Left renal pelvis (tissue), 4 donors: ENCODE results near the gene NRSN2. TPM values are rescaled to one million over a fixed set of nuclear protein-coding genes. Genes with fewer than 3 reads are reported as not detected.
A peak's percentile ranks its signal among the peaks of the same experiment; 100 is the strongest.
"Not testable (repeated sequence)": the region's sequence is repeated elsewhere in the genome, so short reads cannot be mapped to it uniquely, and the experiment has no call there.

Experiments used
- DNase-seq, 4 donors: peaks; one replicate each; pipeline ENCODE4 v3.0.0-alpha.2; 2013; ENCODE audit warnings: low read depth in 4 of 4, low spot score in 3 of 4
- polyA plus RNA-seq, 4 donors: library from polyadenylated mRNA; unstranded; fragments of 120-200 nt; gene quantifications; one replicate each; pipeline ENCODE4 v1.2.1, GENCODE V29; 2013; ENCODE audit not compliant: insufficient read length in 4 of 4

NRSN2 gene
- polyA plus RNA-seq, 4 donors, result 39.5 to 52.2 (median 46.3) TPM

DNA sequence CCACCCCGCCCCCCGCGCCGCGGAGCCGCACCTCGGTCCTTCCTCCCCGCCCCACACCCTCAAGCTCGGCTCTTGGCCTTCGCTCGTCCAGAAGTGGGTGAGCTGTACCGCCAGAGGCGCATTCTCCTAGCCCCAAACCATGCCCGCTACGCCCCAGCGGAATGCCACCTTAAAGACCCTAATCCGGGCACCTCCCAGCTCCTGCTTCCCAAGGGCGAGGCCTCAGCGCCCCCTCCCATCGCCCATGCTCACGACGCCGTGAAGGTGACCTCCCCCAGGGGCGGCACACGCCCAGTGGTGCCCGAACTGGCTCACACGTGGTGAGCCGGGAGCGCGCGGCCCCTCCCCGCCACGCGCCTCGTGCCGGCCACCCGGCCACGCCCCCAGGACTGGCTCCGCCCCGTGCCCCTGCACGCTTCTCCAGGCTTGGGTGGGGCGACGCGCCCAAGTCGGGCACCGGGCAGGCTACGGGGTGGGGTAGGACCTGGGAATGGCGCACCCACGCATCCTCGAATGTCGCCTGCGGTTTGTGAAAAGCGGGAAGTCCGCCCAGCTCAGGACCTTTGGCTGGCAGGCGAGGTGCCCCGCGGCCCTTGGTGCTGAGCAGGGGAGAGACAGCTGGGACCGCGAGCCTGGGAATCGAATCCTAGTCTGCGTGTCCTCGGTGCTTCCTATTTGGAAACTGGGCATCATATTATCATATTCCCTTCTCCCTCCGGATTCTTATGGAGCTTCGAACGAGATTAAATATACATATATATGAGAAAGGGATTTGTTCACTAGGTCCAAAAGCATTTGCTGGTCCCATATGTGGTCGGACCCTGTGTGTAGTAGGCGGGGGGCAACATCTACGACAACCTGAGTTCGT is 22.5 kb upstream of the NRSN2 start:
- peak in 2 of 4 donors; percentile 81 for DNase-seq

- DNase-seq, result peak in 3 of 4 donors; percentile 29 to 84 (median 84)
Measured at GRCh38 chr20:325045-325888, 21.6 kb upstream of the NRSN2 start, which contains the start of gene SOX12. Gene SOX12 (plus strand): TSS chr20:325552. CDS start chr20:325925, 373 bp downstream.

DNA sequence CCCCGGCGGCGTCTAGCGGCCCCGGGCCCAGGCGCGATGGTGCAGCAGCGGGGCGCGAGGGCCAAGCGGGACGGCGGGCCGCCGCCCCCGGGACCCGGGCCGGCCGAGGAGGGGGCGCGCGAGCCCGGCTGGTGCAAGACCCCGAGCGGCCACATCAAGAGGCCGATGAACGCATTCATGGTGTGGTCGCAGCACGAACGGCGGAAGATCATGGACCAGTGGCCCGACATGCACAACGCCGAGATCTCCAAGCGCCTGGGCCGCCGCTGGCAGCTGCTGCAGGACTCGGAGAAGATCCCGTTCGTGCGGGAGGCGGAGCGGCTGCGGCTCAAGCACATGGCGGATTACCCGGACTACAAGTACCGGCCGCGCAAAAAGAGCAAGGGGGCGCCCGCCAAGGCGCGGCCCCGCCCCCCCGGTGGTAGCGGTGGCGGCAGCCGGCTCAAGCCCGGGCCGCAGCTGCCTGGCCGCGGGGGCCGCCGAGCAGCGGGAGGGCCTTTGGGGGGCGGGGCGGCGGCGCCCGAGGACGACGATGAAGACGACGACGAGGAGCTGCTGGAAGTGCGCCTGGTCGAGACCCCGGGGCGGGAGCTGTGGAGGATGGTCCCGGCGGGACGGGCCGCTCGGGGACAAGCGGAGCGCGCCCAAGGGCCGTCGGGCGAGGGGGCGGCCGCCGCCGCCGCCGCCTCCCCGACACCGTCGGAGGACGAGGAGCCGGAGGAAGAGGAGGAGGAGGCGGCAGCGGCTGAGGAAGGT is 20.8 kb upstream of the NRSN2 start:
- DNase-seq, result peak in 2 of 4 donors; percentile 31 to 38

DNA sequence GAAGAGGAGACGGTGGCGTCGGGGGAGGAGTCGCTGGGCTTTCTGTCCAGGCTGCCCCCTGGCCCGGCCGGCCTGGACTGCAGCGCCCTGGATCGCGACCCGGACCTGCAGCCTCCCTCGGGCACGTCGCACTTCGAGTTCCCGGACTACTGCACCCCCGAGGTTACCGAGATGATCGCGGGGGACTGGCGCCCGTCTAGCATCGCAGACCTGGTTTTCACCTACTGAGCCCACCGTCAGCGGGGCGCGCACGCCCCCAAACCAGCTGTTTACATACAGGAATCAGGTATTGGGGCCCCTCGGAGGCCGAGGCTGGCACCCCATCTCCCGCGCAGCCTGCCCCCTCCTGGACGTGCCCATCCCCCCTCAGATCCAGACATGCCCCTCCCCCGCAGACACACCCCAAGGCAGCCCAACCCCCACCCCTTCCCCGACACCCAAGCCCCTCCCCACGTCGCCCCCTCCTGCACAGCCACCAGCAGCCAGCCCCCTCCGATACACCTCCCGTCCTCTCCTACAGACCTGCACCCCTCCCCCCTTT is 20.2 kb upstream of the NRSN2 start:
- no peak for DNase-seq

- DNase-seq, result peak in 3 of 4 donors; percentile 85 to 91 (median 85)
Measured at GRCh38 chr20:327186-328026, 19.5 kb upstream of the NRSN2 start.

- no peak for DNase-seq
Measured at GRCh38 chr20:328027-328974, 18.6 kb upstream of the NRSN2 start.

GRCh38 chr20:328975-329695 is 17.8 kb upstream of the NRSN2 start:
- no peak for DNase-seq

DNA sequence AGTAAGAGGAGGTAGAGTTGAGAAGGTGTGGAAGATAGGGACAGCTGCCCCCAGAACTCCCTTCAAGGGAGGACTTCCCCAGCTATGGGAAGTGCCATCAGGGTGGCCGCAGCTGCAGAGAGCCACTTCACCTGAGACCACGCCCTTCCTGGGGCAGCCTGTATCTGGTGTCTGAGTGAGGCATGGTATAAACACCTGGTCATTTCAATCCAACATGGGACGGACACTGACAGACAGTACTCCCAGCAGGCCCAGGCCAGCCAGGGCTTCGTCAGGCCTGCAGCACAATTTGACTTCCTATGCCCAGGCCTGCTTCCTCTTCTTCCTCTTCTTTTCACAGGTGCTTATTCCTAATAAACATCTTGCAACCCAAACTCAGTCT is 17.1 kb upstream of the NRSN2 start:
- no peak for DNase-seq

- DNase-seq, result peak in 2 of 4 donors; percentile 51 to 55
Measured at GRCh38 chr20:330233-331149, 16.4 kb upstream of the NRSN2 start.

DNA sequence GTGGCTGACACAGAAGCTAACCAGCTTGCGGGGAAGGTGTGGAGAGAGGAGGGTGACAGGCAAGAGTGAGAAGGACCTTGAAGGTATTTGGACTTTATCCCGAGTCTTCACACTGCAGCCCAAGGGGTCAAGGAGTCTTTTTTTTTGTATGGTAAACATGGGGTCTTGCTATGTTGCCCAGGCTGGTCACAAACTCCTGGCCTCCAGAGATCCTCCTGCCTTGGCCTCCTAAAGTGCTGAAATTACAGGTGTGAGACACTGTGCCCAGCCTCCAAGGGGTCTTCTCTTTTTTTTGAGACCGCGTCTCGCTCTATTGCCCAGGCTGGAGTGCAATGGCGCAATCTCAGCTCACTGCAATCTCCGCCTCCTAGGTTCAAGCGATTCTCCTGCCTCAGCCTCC is 12.3 kb upstream of the NRSN2 start:
- no peak for DNase-seq

DNA sequence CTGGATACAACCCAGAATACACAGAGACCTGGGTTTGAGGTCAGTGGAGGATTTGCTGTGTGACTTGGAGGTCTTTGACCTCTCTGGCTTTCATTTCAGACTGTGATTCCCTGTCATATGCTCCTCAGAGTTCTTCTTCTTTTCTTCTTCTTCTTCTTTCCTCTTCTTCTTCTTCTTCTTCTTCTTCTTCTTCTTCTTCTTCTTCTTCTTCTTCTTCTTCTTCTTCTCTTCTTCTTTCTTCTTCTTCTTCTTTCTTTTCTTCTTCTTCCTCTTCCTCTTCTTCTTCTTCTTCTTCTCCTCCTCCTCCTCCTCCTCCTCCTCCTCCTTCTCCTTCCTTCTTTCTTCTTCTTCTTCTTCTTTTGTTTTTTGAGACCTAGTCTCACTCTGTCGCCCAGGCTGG is 10.9 kb upstream of the NRSN2 start:
- not testable (repeated sequence) for DNase-seq

- DNase-seq, result no peak
Measured at GRCh38 chr20:341682-342081, 5.2 kb upstream of the NRSN2 start.

DNA sequence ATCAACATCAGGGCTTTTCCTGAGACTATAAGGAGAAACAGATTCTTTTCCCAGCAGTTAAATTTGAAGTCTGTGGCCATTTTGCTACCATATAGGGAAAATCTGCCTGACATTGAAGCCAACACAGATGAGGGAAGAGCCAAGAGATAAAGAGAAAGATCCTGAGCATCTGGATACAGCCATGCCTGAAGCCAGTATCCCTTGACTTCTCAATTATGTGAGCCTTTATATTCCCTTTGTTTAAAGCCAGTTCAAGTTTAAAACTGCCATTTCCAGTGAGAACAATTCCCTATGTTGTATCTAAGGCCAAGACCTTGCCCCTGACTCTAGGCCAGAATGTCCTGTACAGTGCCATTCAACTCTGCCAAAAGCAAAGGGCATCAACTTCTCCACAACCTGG is 3.8 kb upstream of the NRSN2 start:
- no peak for DNase-seq

DNA sequence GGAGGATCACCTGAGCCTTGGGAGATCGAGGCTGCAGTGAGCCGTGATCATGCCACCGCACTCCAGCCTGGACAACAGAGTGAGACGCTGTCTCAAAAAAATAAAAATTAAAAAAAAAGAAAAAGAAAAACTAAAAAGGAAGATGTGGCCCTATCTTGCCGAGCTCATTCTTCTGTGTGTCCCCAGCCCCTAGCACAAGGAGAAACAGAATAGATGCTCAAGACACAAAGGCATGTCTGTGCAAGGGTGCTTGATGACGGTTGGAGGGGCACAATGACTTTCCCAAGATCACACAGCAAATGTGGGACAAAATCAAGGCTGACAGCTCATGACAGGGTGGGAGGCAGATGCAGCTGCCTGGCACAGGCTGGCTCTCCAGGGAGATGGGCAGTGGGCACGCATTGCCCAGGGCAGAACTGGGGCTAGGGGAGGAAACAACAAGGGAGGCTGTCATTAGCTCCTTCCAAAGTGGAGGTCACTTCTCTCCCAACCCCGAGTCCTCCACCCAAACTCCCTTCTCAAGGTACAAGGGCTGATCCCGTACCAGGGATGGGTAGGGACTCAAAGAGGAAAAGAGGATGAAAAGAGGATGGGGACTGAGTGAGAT is 775 bp upstream of the NRSN2 start:
- no peak for DNase-seq

DNA sequence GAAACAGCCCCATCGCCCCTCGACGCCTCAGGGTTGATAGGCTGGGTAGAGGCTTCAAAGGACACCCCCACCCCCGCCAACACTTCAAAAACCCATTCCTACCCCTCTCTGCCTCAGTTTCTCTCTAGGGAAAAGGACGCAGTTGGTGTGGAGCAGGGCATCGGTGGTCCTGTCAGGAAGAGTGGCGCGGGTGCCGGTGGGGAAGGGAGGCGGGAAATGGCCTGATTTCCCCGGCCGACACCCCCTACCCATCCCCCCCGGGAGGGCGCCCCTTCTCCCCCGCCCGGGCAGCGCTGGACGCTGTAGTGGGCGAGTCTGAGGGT is 367 bp downstream of the NRSN2 start:
- no peak for DNase-seq
